Measurements from ENCODE around the gene CDH12.

Gene CDH12

DNA sequence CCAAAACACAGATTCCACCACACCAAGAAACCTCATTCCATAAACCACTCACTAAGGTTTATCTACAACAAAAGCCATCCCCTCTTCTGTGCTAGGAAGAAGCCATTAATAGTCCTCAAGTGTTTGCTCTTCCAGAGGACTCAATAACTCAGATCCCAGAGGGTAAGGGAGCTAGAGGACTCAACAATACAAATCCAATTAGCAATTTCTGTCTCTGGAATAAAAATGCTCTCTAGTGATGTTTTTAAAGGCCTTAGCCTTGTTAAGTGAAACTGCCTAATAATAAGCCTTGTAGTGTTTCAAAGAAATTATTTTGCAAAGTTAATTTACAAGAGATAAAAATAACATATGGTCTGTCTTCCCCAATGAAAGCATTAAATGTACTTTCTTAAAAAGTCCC, 942.4 kb downstream of the CDH12 start:
- no peak overlapping the region for H2AFZ ChIP-seq (ENCODE audit: low read depth, low read length, severe bottlenecking)
- H4K20me1 ChIP-seq (ENCODE audit: low read depth, low read length), result no peaks in the 10 kb centered on the region
- H3F3A ChIP-seq (ENCODE audit: insufficient read depth), result no peaks in the 10 kb centered on the region
- no peaks in the 10 kb centered on the region for H3K79me2 ChIP-seq (ENCODE audit: insufficient read depth, low read length)
- no peaks in the 10 kb centered on the region for H3K9me3 ChIP-seq (ENCODE audit: insufficient read depth, low read length)
- H3K9ac ChIP-seq (ENCODE audit: low read length), result no peak overlapping the region
- H3K27me3 ChIP-seq (ENCODE audit: low read length), result no peaks in the 10 kb centered on the region
- no peaks in the 10 kb centered on the region for H3K9me2 ChIP-seq (replicated peaks; ENCODE audit: insufficient read depth, low read length)
- no peak for TF ChIP-seq EZH2phosphoT487 (conservative IDR thresholded peaks at IDR 0.05; ENCODE audit: low read length)
- TF ChIP-seq, protein P1, sequence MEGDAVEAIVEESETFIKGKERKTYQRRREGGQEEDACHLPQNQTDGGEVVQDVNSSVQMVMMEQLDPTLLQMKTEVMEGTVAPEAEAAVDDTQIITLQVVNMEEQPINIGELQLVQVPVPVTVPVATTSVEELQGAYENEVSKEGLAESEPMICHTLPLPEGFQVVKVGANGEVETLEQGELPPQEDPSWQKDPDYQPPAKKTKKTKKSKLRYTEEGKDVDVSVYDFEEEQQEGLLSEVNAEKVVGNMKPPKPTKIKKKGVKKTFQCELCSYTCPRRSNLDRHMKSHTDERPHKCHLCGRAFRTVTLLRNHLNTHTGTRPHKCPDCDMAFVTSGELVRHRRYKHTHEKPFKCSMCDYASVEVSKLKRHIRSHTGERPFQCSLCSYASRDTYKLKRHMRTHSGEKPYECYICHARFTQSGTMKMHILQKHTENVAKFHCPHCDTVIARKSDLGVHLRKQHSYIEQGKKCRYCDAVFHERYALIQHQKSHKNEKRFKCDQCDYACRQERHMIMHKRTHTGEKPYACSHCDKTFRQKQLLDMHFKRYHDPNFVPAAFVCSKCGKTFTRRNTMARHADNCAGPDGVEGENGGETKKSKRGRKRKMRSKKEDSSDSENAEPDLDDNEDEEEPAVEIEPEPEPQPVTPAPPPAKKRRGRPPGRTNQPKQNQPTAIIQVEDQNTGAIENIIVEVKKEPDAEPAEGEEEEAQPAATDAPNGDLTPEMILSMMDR (IDR thresholded peaks at IDR 0.05; ENCODE audit: insufficient read depth, low read length, poor library complexity, severe bottlenecking), result no peak
- H3K27ac ChIP-seq (ENCODE audit: low read depth, low read length), result no peak overlapping the region
- no peak overlapping the region for H3K4me3 ChIP-seq (ENCODE audit: insufficient read depth, low read length, poor library complexity, severe bottlenecking)
- no peaks in the 10 kb centered on the region for H3K36me3 ChIP-seq (ENCODE audit: low read length)
- H3K4me2 ChIP-seq (ENCODE audit: low read depth, low read length, poor library complexity, severe bottlenecking), result no peak overlapping the region

DNA sequence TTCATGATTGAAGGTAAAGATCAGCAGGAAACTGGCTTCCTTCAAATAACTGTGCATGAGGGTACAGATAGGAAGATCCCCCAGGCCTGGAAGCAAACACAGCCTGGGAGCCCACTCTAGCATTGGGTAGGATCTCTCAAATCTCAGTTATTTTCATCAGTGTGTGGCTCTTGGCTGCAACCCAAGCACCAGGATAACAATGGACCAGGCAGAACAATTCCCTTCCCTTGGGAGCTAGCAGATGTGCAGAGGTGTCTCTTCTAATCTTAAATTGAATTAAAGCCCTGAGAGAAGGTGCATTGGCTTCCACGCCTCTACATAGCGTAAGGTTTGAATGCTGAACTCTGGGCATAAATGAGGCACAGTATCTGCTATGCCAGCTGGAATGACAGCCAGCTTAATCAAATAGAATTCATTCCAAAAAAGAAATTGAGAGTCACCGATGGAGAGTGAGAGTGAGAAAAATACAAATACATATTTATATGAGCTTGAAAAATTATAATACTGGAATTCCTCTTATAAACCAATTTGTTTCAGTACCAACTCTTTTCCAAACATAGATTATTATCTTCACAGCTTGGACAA, 957.3 kb downstream of the CDH12 start:
- Histone ChIP-seq H2AFZ (ENCODE audit: low read depth, low read length, severe bottlenecking) (no peak overlapping the region), H3K4me3 (ENCODE audit: insufficient read depth, low read length, poor library complexity, severe bottlenecking) (no peak overlapping the region), H3K79me2 (ENCODE audit: insufficient read depth, low read length) (no peaks in the 10 kb centered on the region), H4K20me1 (ENCODE audit: low read depth, low read length) (no peaks in the 10 kb centered on the region), H3K9ac (ENCODE audit: low read length) (no peak overlapping the region), H3F3A (ENCODE audit: insufficient read depth) (no peaks in the 10 kb centered on the region), H3K36me3 (ENCODE audit: low read length) (no peaks in the 10 kb centered on the region), H3K4me2 (ENCODE audit: low read depth, low read length, poor library complexity, severe bottlenecking) (no peak overlapping the region), H3K9me3 (ENCODE audit: insufficient read depth, low read length) (no peaks in the 10 kb centered on the region), H3K27me3 (ENCODE audit: low read length) (no peaks in the 10 kb centered on the region), H3K27ac (ENCODE audit: low read depth, low read length) (no peak overlapping the region), H3K9me2 (replicated peaks; ENCODE audit: insufficient read depth, low read length) (no peaks in the 10 kb centered on the region)
- no peak for TF ChIP-seq EZH2phosphoT487 (conservative IDR thresholded peaks at IDR 0.05; ENCODE audit: low read length)
- TF ChIP-seq, protein P1 (IDR thresholded peaks at IDR 0.05; ENCODE audit: insufficient read depth, low read length, poor library complexity, severe bottlenecking), result no peak

DNA sequence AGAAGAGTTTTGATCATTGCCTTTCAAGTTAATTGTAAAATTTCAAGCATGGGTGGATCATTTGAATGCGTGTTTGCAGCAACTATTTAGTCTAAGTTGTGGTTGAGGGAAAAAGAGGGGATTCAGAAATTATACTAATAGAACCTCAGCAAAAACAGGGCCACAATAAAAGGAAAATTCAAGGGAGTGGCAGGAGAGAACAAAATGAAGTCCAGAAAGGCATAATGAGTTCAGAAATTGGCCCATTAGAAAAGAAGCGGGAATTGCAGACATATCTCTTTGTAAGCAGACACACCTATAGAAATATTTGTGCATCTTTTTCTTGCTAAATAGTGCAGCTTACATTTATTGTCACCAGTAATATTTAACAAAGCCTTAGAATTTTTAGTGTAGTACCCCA, 960.0 kb downstream of the CDH12 start:
- Histone ChIP-seq H3K9ac (ENCODE audit: low read length) (no peak overlapping the region), H3K36me3 (ENCODE audit: low read length) (no peaks in the 10 kb centered on the region), H3K27ac (ENCODE audit: low read depth, low read length) (no peak overlapping the region), H3F3A (ENCODE audit: insufficient read depth) (no peaks in the 10 kb centered on the region), H3K27me3 (ENCODE audit: low read length) (no peaks in the 10 kb centered on the region), H2AFZ (ENCODE audit: low read depth, low read length, severe bottlenecking) (no peak overlapping the region), H3K9me3 (ENCODE audit: insufficient read depth, low read length) (no peaks in the 10 kb centered on the region), H3K9me2 (replicated peaks; ENCODE audit: insufficient read depth, low read length) (no peaks in the 10 kb centered on the region), H4K20me1 (ENCODE audit: low read depth, low read length) (no peaks in the 10 kb centered on the region), H3K4me2 (ENCODE audit: low read depth, low read length, poor library complexity, severe bottlenecking) (no peak overlapping the region), H3K79me2 (ENCODE audit: insufficient read depth, low read length) (no peaks in the 10 kb centered on the region), H3K4me3 (ENCODE audit: insufficient read depth, low read length, poor library complexity, severe bottlenecking) (no peak overlapping the region)
- TF ChIP-seq, protein P1 (IDR thresholded peaks at IDR 0.05; ENCODE audit: insufficient read depth, low read length, poor library complexity, severe bottlenecking), result no peak
- no peak for TF ChIP-seq EZH2phosphoT487 (conservative IDR thresholded peaks at IDR 0.05; ENCODE audit: low read length)
